ENCODE data around the gene DLX3. TPM values are rescaled to one million over a fixed set of nuclear protein-coding genes. Genes with fewer than 3 reads are reported as not detected.

The DLX3 gene
- total and polyA plus RNA-seq, 2 of the 8 experiments (the other 6 are each of a cell fraction or from before 2014, with no cell fraction given), result 0.15 to 0.20 TPM

DNA sequence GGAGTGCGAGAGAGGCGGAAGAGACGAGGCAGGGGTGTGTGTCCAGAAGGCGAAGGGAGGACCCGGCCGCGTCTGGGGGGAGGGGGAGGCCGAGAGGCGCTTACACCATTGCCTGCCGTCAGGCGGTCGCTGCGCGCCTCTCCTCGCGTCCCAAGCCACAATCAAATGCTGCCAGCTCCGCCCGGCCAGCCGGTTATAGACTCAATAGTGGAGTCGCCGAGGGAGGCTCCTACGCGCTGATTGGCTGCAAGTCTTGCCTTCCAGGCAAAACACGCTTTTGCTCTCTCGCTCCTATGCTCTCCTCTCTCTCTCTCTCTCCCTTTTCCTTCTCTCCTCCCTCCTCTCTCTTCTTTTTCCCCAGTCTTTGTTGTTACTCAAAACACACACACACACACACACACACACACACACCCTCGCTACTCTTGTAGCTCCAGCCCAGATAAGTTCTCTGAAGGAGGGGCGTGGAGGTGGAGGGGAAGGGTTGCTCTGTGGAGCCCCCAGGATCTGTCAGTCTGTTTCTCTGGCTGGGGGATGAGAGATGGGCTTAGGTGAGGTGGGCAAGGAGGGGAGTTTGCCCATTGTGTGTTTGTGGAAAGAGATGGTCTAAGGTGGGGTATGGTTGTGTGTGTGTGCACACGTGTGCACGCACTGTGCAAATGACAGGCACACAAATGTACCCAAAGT lies at the start of gene DLX3 (continued):
- TF ChIP-seq, protein P1, sequence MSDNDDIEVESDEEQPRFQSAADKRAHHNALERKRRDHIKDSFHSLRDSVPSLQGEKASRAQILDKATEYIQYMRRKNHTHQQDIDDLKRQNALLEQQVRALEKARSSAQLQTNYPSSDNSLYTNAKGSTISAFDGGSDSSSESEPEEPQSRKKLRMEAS (IDR thresholded peaks at IDR 0.05), result peak; percentile 29; the same call in 1 of the 2 replicates
- TF ChIP-seq CREB1 (IDR thresholded peaks at IDR 0.05), result no peak
- TF ChIP-seq CHD2 (IDR thresholded peaks at IDR 0.05; ENCODE audit: low read length), result no peak
- TF ChIP-seq POU5F1 (IDR thresholded peaks at IDR 0.05; ENCODE audit: low read depth, low read length), result no peak
- TF ChIP-seq POLR2AphosphoS5 (IDR thresholded peaks at IDR 0.05; ENCODE audit: low read depth, low read length), result 0 out of 2 replicates have a peak, but pooled peaks have one; percentile 29
